Neural crest cell (in vitro differentiated cells): ENCODE results near the gene TBC1D5. TPM values are rescaled to one million over a fixed set of nuclear protein-coding genes. Genes with fewer than 3 reads are reported as not detected.
A peak's percentile ranks its signal among the peaks of the same experiment; 100 is the strongest.

Experiments used
- DNase-seq: peaks from one replicate; pipeline ENCODE4 v3.0.0; 2021; ENCODE audit warnings: low read depth, mixed read lengths, low spot score
- H3K27ac Mint-ChIP-seq: one replicate; pipeline ENCODE4 v1.8.0; 2021; ENCODE audit warnings: mild to moderate bottlenecking, mixed read lengths; ENCODE audit not compliant: unreplicated experiment
- H3K27me3 Mint-ChIP-seq: 2 replicates; pipeline ENCODE4 v1.8.0; 2021; ENCODE audit warnings: low read depth, mild to moderate bottlenecking, mixed read lengths
- H3K36me3 Mint-ChIP-seq: 2 replicates; pipeline ENCODE4 v1.8.0; 2021; ENCODE audit warnings: low read depth, mild to moderate bottlenecking, mixed read lengths
- H3K4me1 Mint-ChIP-seq: 2 replicates; pipeline ENCODE4 v1.8.0; 2021; ENCODE audit warnings: mixed read lengths
- H3K4me3 Mint-ChIP-seq: one replicate; pipeline ENCODE4 v1.8.0; 2021; ENCODE audit warnings: mild to moderate bottlenecking, mixed read lengths
- H3K9me3 Mint-ChIP-seq: 2 replicates; pipeline ENCODE4 v1.8.0; 2021; ENCODE audit warnings: mixed read lengths
- CTCF ChIP-seq: fragments of 200-600 bp; sonication (generic); conservative IDR thresholded peaks from 2 replicates; pipeline ENCODE4 v1.5.0; 2021; ENCODE audit warnings: antibody characterized with exemption, mild to moderate bottlenecking
- total RNA-seq: library from RNA; stranded (reverse); gene quantifications from 2 replicates; pipeline ENCODE4 v1.2.1, GENCODE V29; 2021

The TBC1D5 gene
- total RNA-seq, 1 donor from 2014 or later, result 51.2 TPM

GRCh38 chr3:17442332-17443049, 299.9 kb downstream of the TBC1D5 start:
- no peak for TF ChIP-seq CTCF
- H3K9me3 Mint-ChIP-seq, result peaks cover 4% of the 10 kb centered on the region

DNA sequence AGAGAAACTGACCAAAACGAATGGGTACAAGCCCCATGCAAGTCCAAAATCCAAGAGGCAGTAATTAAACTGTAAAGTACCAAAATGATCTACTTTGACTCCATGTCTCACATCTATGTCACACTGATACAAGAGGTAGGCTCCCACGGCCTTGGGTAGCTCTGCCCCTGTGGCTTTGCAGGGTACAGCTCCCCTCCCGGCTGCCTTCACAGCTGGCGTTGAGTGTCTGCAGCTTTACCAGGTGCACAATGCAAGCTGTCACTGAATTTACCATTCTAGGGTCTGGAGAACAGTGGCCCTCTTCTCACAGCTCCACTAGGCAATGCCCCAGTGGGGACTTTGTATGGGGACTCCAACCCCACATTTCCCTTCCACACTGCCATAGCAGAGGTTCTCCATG, 308.6 kb downstream of the TBC1D5 start:
- no peak overlapping the region for H3K4me3 Mint-ChIP-seq
- peak overlapping the region; percentile 38 for H3K27ac Mint-ChIP-seq
- no peak for TF ChIP-seq CTCF

More at GRCh38 chr3:17442332-17443049, 299.9 kb downstream of the TBC1D5 start:
- Mint-ChIP-seq H3K27ac (no peak overlapping the region), H3K4me3 (no peak overlapping the region), H3K27me3 (no peaks in the 10 kb centered on the region), H3K36me3 (peaks cover 6% of the 10 kb centered on the region), H3K4me1 (no peaks in the 10 kb centered on the region)
- no peak for DNase-seq

DNA sequence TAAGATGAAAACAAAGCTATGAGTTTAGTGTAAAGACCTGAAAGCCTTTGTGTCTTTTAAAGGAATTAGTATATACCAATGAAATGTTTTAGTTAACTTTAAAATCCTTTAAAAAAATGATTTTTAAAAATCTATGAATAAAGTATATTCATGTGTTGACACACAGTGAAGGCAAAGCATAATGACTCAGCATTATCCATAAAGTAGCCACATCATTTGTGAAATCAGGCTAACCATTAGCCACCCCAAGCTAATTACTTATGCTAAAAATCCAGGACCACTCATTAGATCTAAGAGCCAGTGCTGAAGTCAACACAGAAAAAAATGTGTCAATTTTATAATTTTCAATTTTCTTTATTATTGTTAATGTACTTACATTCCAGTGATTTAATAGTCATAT, 310.2 kb downstream of the TBC1D5 start:
- Mint-ChIP-seq H3K9me3 (peaks cover 10% of the 10 kb centered on the region), H3K27ac (no peak overlapping the region), H3K27me3 (no peaks in the 10 kb centered on the region), H3K36me3 (peaks cover 10% of the 10 kb centered on the region), H3K4me1 (peaks cover 8% of the 10 kb centered on the region), H3K4me3 (no peak overlapping the region)
- DNase-seq, result no peak
- TF ChIP-seq CTCF, result no peak

More for the DNA sequence above, 308.6 kb downstream of the TBC1D5 start:
- Mint-ChIP-seq H3K9me3 (peaks cover 10% of the 10 kb centered on the region), H3K27me3 (no peaks in the 10 kb centered on the region), H3K36me3 (peaks cover 12% of the 10 kb centered on the region), H3K4me1 (peaks cover 8% of the 10 kb centered on the region)
- DNase-seq, result no peak

DNA sequence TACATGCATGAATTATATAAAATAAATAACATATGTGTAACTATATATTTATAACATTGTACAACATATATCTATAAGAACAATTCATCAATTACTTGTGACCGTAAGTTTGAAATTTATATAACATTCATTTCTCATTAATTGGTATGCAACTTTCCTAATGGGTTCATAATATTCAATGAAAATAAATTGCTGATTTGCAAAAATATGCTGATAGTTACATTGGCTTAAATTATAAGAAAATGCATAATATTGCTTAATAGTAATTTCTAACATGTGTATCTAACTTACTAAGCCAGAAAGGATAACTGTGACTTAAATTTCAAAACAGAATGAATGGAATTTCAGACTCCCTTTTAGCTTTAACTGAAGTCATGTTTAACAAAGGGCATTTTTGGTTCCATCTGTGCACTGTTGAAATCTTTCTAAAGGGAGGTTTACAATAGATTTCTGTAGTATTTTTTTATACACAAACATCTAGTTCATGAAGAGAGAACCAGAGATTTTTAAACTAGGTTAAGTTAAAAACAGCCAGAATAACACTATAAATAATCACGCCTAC, 310.9 kb downstream of the TBC1D5 start:
- Mint-ChIP-seq H3K27ac (no peak overlapping the region), H3K27me3 (no peaks in the 10 kb centered on the region), H3K36me3 (peaks cover 10% of the 10 kb centered on the region), H3K4me1 (peaks cover 8% of the 10 kb centered on the region), H3K9me3 (peaks cover 10% of the 10 kb centered on the region), H3K4me3 (no peak overlapping the region)
- no peak for TF ChIP-seq CTCF
- DNase-seq, result no peak

DNA sequence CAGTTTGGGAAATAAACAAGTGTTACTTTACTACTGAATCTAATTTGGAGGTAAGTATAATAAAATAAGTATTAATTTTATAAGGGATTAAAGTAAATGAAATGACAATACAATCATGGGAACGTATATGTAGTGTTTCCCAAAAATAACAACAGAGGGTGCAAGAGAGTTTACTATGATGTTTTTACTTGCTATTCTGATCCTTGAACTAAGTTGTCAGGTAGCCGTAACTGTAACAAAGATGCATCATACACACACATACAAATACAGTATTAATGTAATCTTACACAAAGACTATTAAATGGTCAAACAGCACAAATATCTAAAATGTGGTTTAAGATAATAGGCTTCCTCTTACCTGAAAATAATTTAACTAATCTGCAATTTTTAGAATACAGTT, 311.4 kb downstream of the TBC1D5 start:
- DNase-seq, result no peak
- Mint-ChIP-seq H3K27ac (no peak overlapping the region), H3K36me3 (peaks cover 10% of the 10 kb centered on the region), H3K27me3 (no peaks in the 10 kb centered on the region), H3K4me3 (no peak overlapping the region), H3K9me3 (peaks cover 10% of the 10 kb centered on the region), H3K4me1 (peaks cover 8% of the 10 kb centered on the region)
- TF ChIP-seq CTCF, result peak; percentile 71
